HepG2 (cell line): ENCODE data around the gene OR6S1. TPM values are rescaled to one million over a fixed set of nuclear protein-coding genes. Genes with fewer than 3 reads are reported as not detected.

ENCODE experiments used
- CHD2 ChIP-seq: IDR thresholded peaks from 2 replicates; pipeline ENCODE4 v1.6.1; 2011; ENCODE audit warnings: low read depth, low read length, improper control_type of control experiment
- EP300 ChIP-seq, 3 experiments: sonication (generic) in 1 of 3; formaldehyde crosslinking in 1 of 3; IDR thresholded peaks; 2 replicates each; pipeline versions ENCODE4 v1.5.1 to v1.6.1; 2011 to 2020; ENCODE audit warnings: low read depth in 2 of 3, low read length in 2 of 3, borderline replicate concordance in 1 of 3, improper control_type of control experiment in 1 of 3, mild to moderate bottlenecking in 1 of 3, missing genetic modification reagents in 1 of 3, moderate library complexity in 1 of 3
- FOXA3 ChIP-seq: IDR thresholded peaks from 2 replicates; pipeline ENCODE4 v1.6.1; 2016; ENCODE audit warnings: missing genetic modification reagents, missing compliant biosample characterization
- HOXD1 ChIP-seq: sonication (generic); formaldehyde crosslinking; IDR thresholded peaks from 2 replicates; pipeline ENCODE4 v1.5.0; 2020; ENCODE audit warnings: missing genetic modification reagents
- MAZ ChIP-seq, 2 experiments: sonication (generic) in 1 of 2; formaldehyde crosslinking in 1 of 2; IDR thresholded peaks; 2 replicates each; pipeline versions ENCODE4 v1.5.0 to v1.6.1; 2012 to 2020; ENCODE audit warnings: low read depth in 2 of 2, mild to moderate bottlenecking in 2 of 2, borderline replicate concordance in 1 of 2, improper control_type of control experiment in 1 of 2, low read length in 1 of 2, missing genetic modification reagents in 1 of 2, moderate library complexity in 1 of 2
- PPARG ChIP-seq: conservative IDR thresholded peaks from 2 replicates; pipeline ENCODE4 v1.6.1; 2016; ENCODE audit warnings: missing biosample characterization, missing genetic modification reagents
- SMARCE1 ChIP-seq: fragments of 450-650 bp; IDR thresholded peaks from 2 replicates; pipeline ENCODE4 v1.6.1; 2017; ENCODE audit warnings: borderline replicate concordance
- TGIF2 ChIP-seq: IDR thresholded peaks from 2 replicates; pipeline ENCODE4 v1.6.1; 2016; ENCODE audit warnings: control low read depth, missing compliant biosample characterization
- TOPORS ChIP-seq: sonication (generic); formaldehyde crosslinking; IDR thresholded peaks from 2 replicates; pipeline ENCODE4 v1.8.0; 2023; ENCODE audit warnings: mild to moderate bottlenecking, missing genetic modification reagents
- ZFP1 ChIP-seq: IDR thresholded peaks from 2 replicates; pipeline ENCODE4 v1.6.1; 2016
- ZNF234 ChIP-seq: sonication (generic); formaldehyde crosslinking; conservative IDR thresholded peaks from 2 replicates; pipeline ENCODE4 v1.5.1; 2020; ENCODE audit warnings: mild to moderate bottlenecking, missing genetic modification reagents
- ZNF30 ChIP-seq: sonication (generic); formaldehyde crosslinking; IDR thresholded peaks from 2 replicates; pipeline ENCODE4 v1.5.0; 2020; ENCODE audit warnings: mild to moderate bottlenecking, missing genetic modification reagents
- ZNF333 ChIP-seq: sonication (generic); formaldehyde crosslinking; IDR thresholded peaks from 2 replicates; pipeline ENCODE4 v1.4.0; 2020; ENCODE audit warnings: mild to moderate bottlenecking, missing genetic modification reagents, borderline replicate concordance
- ZNF34 ChIP-seq: sonication (generic); formaldehyde crosslinking; IDR thresholded peaks from 2 replicates; pipeline ENCODE4 v1.4.0; 2020; ENCODE audit warnings: mild to moderate bottlenecking, missing genetic modification reagents, borderline replicate concordance
- ZNF788 ChIP-seq: sonication (generic); formaldehyde crosslinking; IDR thresholded peaks from 2 replicates; pipeline ENCODE4 v1.5.0; 2020; ENCODE audit warnings: mild to moderate bottlenecking, missing genetic modification reagents, borderline replicate concordance
- polyA plus RNA-seq, 8 experiments: library from polyadenylated mRNA; depleted of rRNA in 3 of 8; stranded (reverse) in 7 of 8; unstranded in 1 of 8; fragments of >200 nt; fragmentation: Illumina TruSeq in 4 of 8; extraction: Trizol in 4 of 8; gene quantifications; 2 replicates each; pipeline versions ENCODE4 v1.2.1 to v1.2.3, GENCODE V29; 2011 to 2016; ENCODE audit warnings: low read depth in 4 of 8, missing spikeins in 1 of 8, mixed read lengths in 1 of 8; ENCODE audit not compliant: insufficient read depth in 1 of 8
- total RNA-seq, 5 experiments: library from RNA; depleted of rRNA; stranded (reverse); fragments of >200 nt; fragmentation: Illumina TruSeq; extraction: Trizol; gene quantifications; 2 replicates each; pipeline ENCODE4 v1.2.3, GENCODE V29; 2016; ENCODE audit warnings: low read depth in 1 of 5
- TF ChIP-seq, protein P1 (sequence below): sonication (generic); formaldehyde crosslinking; IDR thresholded peaks from 2 replicates; pipeline ENCODE4 v1.4.0; 2020; ENCODE audit warnings: missing genetic modification reagents
- TF ChIP-seq, protein P2 (sequence below): sonication (generic); formaldehyde crosslinking; IDR thresholded peaks from 2 replicates; pipeline ENCODE4 v1.4.0; 2020; ENCODE audit warnings: mild to moderate bottlenecking, missing genetic modification reagents
- TF ChIP-seq, protein P3 (sequence below): sonication (generic); formaldehyde crosslinking; IDR thresholded peaks from 2 replicates; pipeline ENCODE4 v1.4.0; 2020; ENCODE audit warnings: mild to moderate bottlenecking, missing genetic modification reagents
- TF ChIP-seq, protein P4 (sequence below): sonication (generic); formaldehyde crosslinking; IDR thresholded peaks from 2 replicates; pipeline ENCODE4 v1.5.0; 2020; ENCODE audit warnings: mild to moderate bottlenecking, missing genetic modification reagents
- TF ChIP-seq, protein P5 (sequence below): sonication (generic); formaldehyde crosslinking; IDR thresholded peaks from 2 replicates; pipeline ENCODE4 v1.4.0; 2020; ENCODE audit warnings: missing genetic modification reagents
- TF ChIP-seq, protein P6 (sequence below): sonication (generic); formaldehyde crosslinking; IDR thresholded peaks from 2 replicates; pipeline ENCODE4 v1.8.0; 2022; ENCODE audit warnings: missing genetic modification reagents, low read depth, mild to moderate bottlenecking, borderline replicate concordance

OR6S1 gene
- total and polyA plus RNA-seq, 2 of the 13 experiments (the other 11 are each of a cell fraction or from before 2014, with no cell fraction given): 0.09 TPM; not detected in 1

DNA sequence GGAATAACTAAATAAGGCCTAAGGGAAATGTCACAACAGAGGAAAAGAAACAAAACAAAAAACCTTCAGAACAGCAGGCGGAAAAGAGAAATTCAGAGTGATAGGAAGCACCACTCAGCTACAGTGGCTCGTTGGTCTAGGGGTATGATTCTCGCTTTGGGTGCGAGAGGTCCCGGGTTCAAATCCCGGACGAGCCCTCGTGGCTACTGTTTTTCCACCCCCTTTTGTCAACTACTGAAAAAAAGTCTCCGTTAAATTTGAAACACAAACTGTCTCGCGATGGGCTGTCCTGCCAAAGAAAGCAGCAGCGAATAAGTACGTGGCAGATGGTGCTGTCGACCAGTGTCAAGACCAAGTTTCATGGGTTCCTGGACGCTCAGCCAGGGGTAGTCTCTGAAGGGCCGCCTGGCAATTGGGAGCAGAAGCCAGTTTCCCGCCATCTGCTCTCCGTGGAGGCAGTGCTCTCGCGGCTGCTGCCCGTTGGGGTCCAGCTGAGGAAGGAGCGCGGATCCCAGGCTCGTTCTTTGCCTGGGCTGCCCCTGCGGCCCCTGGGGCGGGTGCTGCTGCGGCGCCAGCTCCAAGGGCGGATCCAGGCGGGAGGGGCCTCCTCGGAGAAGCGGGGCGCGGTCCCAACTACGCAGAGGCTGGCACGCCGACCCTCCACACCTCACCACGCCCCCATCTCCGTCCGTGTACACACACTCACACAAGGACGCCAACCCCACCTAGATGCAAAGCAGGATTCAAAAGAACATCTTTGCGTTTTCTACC, 42.6 kb upstream of the OR6S1 start, which contains the start of gene RNASE4 (continued):
- TF ChIP-seq HOXD1 (peak; percentile 60; the same call in 1 of the 2 replicates), ZNF30 (CRISPR knock-in tag) (0 out of 2 replicates have a peak, but pooled peaks have one; percentile 73), EP300 (IDR thresholded peaks at IDR 0.05; ENCODE audit: low read depth in 2 of 2, low read length in 2 of 2) (peak in 1 of 2 experiments; percentile 29; a peak in 2 of 4 replicates), EP300 (CRISPR knock-in tag; IDR thresholded peaks at IDR 0.05; ENCODE audit: borderline replicate concordance) (no peak; the same call in 1 of the 2 replicates), PPARG (CRISPR knock-in tag) (peak; percentile 30; the same call in 1 of the 2 replicates), TOPORS (peak; percentile 96), ZNF788 (peak; percentile 43), ZNF234 (CRISPR knock-in tag) (0 out of 2 replicates have a peak, but pooled peaks have one; percentile 87), CHD2 (peak; percentile 91), SMARCE1 (no peak), MAZ (IDR thresholded peaks at IDR 0.05; ENCODE audit: borderline replicate concordance, low read depth, low read length) (peak; percentile 48; the same call in 1 of the 2 replicates), MAZ (CRISPR knock-in tag; IDR thresholded peaks at IDR 0.05; ENCODE audit: low read depth) (peak; percentile 81), FOXA3 (CRISPR knock-in tag) (peak; percentile 81), TGIF2 (CRISPR knock-in tag) (peak; percentile 81; the same call in 1 of the 2 replicates), ZNF34 (CRISPR knock-in tag) (no peak), ZNF333 (CRISPR knock-in tag) (peak; percentile 31; the same call in 1 of the 2 replicates), ZFP1 (peak; percentile 31; the same call in 1 of the 2 replicates)
- TF ChIP-seq, protein P1, sequence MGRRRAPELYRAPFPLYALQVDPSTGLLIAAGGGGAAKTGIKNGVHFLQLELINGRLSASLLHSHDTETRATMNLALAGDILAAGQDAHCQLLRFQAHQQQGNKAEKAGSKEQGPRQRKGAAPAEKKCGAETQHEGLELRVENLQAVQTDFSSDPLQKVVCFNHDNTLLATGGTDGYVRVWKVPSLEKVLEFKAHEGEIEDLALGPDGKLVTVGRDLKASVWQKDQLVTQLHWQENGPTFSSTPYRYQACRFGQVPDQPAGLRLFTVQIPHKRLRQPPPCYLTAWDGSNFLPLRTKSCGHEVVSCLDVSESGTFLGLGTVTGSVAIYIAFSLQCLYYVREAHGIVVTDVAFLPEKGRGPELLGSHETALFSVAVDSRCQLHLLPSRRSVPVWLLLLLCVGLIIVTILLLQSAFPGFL: peak; percentile 63; the same call in 1 of the 2 replicates
- TF ChIP-seq, protein P2, sequence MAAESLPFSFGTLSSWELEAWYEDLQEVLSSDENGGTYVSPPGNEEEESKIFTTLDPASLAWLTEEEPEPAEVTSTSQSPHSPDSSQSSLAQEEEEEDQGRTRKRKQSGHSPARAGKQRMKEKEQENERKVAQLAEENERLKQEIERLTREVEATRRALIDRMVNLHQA (CRISPR knock-in tag): no peak; the same call in 1 of the 2 replicates
- TF ChIP-seq, protein P3, sequence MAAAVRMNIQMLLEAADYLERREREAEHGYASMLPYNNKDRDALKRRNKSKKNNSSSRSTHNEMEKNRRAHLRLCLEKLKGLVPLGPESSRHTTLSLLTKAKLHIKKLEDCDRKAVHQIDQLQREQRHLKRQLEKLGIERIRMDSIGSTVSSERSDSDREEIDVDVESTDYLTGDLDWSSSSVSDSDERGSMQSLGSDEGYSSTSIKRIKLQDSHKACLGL (CRISPR knock-in tag): peak; percentile 86
- TF ChIP-seq, protein P4, sequence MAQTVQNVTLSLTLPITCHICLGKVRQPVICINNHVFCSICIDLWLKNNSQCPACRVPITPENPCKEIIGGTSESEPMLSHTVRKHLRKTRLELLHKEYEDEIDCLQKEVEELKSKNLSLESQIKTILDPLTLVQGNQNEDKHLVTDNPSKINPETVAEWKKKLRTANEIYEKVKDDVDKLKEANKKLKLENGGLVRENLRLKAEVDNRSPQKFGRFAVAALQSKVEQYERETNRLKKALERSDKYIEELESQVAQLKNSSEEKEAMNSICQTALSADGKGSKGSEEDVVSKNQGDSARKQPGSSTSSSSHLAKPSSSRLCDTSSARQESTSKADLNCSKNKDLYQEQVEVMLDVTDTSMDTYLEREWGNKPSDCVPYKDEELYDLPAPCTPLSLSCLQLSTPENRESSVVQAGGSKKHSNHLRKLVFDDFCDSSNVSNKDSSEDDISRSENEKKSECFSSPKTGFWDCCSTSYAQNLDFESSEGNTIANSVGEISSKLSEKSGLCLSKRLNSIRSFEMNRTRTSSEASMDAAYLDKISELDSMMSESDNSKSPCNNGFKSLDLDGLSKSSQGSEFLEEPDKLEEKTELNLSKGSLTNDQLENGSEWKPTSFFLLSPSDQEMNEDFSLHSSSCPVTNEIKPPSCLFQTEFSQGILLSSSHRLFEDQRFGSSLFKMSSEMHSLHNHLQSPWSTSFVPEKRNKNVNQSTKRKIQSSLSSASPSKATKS (CRISPR knock-in tag): no peak
- TF ChIP-seq, protein P5, sequence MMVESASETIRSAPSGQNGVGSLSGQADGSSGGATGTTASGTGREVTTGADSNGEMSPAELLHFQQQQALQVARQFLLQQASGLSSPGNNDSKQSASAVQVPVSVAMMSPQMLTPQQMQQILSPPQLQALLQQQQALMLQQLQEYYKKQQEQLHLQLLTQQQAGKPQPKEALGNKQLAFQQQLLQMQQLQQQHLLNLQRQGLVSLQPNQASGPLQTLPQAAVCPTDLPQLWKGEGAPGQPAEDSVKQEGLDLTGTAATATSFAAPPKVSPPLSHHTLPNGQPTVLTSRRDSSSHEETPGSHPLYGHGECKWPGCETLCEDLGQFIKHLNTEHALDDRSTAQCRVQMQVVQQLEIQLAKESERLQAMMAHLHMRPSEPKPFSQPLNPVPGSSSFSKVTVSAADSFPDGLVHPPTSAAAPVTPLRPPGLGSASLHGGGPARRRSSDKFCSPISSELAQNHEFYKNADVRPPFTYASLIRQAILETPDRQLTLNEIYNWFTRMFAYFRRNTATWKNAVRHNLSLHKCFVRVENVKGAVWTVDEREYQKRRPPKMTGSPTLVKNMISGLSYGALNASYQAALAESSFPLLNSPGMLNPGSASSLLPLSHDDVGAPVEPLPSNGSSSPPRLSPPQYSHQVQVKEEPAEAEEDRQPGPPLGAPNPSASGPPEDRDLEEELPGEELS (CRISPR knock-in tag): peak; percentile 64; the same call in 1 of the 2 replicates
- TF ChIP-seq, protein P6, sequence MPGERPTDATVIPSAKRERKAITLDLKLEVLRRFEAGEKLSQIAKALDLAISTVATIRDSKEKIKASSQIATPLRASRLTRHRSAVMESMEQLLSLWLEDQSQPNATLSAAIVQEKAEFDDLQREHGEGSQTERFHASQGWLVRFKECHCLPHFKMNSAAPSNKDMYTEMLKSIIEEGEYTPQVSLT (CRISPR knock-in tag): no peak
